ENCODE data around the gene ZNF540. TPM values are rescaled to one million over a fixed set of nuclear protein-coding genes. Genes with fewer than 3 reads are reported as not detected.
A peak's percentile ranks its signal among the peaks of the same experiment; 100 is the strongest.

ZNF540 gene
- total and polyA plus RNA-seq, 4 donors: 1.2 to 5.7 (median 2.9) TPM

DNA sequence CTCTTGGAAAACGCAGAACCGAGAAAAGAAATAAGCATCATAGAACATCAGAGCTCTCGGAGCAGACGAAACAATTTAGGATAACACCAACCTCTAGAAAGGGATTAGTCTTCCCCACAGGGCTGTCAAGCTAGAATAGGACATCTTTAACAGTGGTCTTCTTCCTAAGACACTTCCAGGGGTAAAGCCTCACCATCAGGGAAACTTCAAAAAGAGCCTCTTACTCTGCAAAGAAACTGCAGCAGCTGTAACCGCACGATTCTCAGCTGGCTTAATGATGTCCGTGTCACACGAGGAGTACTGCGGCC lies 726 bp upstream of the ZNF540 start:
- Histone ChIP-seq H3K27ac (ENCODE audit: low read depth in 1 of 2, low read length in 1 of 2) (peak overlapping the region; percentile 79 to 94), H3K27me3 (ENCODE audit: control insufficient read depth in 3 of 3, insufficient read depth in 3 of 3, low read length in 2 of 3) (no peaks in the 10 kb centered on the region), H3K9me3 (ENCODE audit: control insufficient read depth in 4 of 4, insufficient read depth in 3 of 4, low read length in 3 of 4) (peaks cover 0 to 13% (median 3%) of the 10 kb centered on the region in 4 donors), H3K36me3 (ENCODE audit: control insufficient read depth in 4 of 4, insufficient read depth in 4 of 4, low read length in 4 of 4) (peaks cover 4 to 8% (median 6%) of the 10 kb centered on the region in 4 donors), H3K9ac (ENCODE audit: insufficient read depth in 1 of 2, low read length in 2 of 2) (peak overlapping the region; percentile 95 to 99), H3K4me1 (ENCODE audit: control insufficient read depth in 5 of 5, insufficient read depth in 5 of 5, low read length in 5 of 5) (peaks cover 0 to 10% (median 2%) of the 10 kb centered on the region in 5 donors), H3K4me3 (peak overlapping the region; percentile 75)
- ATAC-seq (ENCODE audit: insufficient read depth, low FRiP score): no peak
- TF ChIP-seq, protein P1, sequence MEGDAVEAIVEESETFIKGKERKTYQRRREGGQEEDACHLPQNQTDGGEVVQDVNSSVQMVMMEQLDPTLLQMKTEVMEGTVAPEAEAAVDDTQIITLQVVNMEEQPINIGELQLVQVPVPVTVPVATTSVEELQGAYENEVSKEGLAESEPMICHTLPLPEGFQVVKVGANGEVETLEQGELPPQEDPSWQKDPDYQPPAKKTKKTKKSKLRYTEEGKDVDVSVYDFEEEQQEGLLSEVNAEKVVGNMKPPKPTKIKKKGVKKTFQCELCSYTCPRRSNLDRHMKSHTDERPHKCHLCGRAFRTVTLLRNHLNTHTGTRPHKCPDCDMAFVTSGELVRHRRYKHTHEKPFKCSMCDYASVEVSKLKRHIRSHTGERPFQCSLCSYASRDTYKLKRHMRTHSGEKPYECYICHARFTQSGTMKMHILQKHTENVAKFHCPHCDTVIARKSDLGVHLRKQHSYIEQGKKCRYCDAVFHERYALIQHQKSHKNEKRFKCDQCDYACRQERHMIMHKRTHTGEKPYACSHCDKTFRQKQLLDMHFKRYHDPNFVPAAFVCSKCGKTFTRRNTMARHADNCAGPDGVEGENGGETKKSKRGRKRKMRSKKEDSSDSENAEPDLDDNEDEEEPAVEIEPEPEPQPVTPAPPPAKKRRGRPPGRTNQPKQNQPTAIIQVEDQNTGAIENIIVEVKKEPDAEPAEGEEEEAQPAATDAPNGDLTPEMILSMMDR (IDR thresholded peaks at IDR 0.05; ENCODE audit: control extremely low read depth, extremely low read depth): no peak
- WGBS, 2 donors: 2 to 4% methylated on average over 9 of the region's 9 CpGs
- DNase-seq: no peak

DNA sequence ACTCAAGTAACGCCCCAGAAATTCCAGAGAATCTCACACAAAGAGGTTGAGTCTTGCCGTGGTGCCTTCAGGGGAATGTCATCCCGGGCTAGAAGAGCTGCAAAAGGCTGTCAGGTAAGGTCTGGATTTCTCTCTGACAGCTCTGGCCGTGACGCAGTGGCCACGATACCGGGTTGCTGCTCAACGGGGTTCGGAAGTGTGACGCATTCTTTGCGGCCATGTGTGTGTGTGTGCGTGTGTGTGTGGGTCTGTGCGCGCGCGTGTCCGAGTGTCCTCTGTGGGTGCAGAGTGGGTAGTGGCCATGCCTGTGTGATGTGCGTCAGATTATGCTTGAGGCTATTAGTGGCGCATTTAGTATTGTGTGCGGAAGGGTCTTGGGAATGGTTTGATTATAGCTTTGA lies 306 bp downstream of the ZNF540 start:
- H3K27me3 ChIP-seq (ENCODE audit: control insufficient read depth in 3 of 3, insufficient read depth in 3 of 3, low read length in 2 of 3): no peaks in the 10 kb centered on the region
- peak; percentile 54 for ATAC-seq (ENCODE audit: insufficient read depth, low FRiP score)
- DNase-seq: peak in 2 of 3 donors; percentile 77 to 79
- peak overlapping the region; percentile 79 to 94 for H3K27ac ChIP-seq (ENCODE audit: low read depth in 1 of 2, low read length in 1 of 2)
- H3K4me1 ChIP-seq (ENCODE audit: control insufficient read depth in 5 of 5, insufficient read depth in 5 of 5, low read length in 5 of 5): peaks cover 0 to 10% (median 2%) of the 10 kb centered on the region in 5 donors
- TF ChIP-seq, protein P1 (IDR thresholded peaks at IDR 0.05; ENCODE audit: control extremely low read depth, extremely low read depth): no peak
- 0 to 1% methylated on average over 20 of the region's 20 CpGs for WGBS, 2 donors
- H3K4me3 ChIP-seq: peak overlapping the region; percentile 75
- peaks cover 0 to 13% (median 3%) of the 10 kb centered on the region in 4 donors for H3K9me3 ChIP-seq (ENCODE audit: control insufficient read depth in 4 of 4, insufficient read depth in 3 of 4, low read length in 3 of 4)
- H3K9ac ChIP-seq (ENCODE audit: insufficient read depth in 1 of 2, low read length in 2 of 2): peak overlapping the region; percentile 95 to 98
- H3K36me3 ChIP-seq (ENCODE audit: control insufficient read depth in 4 of 4, insufficient read depth in 4 of 4, low read length in 4 of 4): peaks cover 5 to 10% (median 7%) of the 10 kb centered on the region in 4 donors

DNA sequence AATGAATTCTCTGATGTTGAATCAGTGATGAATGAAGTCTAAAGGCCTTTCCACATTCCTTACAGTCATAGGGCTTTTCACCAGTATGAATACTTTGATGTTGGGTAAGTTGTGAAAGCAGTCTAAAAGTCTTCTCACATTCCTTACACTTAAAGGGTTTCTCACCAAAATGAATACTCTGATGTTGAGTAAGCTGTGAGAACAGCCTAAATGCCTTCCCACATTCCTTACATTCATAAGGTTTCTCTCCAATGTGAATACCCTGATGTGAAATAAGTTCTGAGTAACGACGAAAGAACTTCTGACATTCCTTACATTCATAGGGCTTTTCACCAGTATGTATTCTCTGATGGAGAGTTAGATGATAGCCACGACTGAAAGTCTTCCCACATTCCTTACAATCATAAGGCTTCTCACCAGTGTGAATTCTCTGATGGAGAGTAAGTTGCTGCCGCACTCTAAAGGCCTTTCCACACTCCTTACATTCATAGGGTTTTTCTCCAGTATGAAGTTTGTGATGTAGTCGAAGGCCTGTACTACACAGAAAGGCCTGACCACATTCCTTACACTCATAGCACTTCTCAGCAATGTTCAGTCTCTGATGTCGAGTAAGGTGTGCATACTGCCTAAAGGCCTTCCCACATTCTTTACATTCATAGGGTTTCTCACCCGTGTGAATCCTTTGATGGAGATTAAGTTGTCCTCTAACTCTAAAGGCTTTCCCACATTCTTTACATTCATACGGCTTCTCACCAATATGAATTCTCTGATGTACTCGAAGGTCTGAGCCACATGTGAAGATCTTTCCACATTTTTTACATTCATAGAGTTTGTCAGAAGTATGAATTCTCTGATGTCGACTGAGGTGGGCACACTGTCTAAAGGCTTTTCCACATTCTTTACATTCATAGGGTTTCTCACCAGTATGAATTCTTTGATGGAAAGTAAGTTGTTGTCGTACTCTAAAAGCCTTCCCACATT lies 40.7 kb downstream of the ZNF540 start:
- no peaks in the 10 kb centered on the region for H3K27me3 ChIP-seq (ENCODE audit: control insufficient read depth in 3 of 3, insufficient read depth in 3 of 3, low read length in 2 of 3)
- H3K27ac ChIP-seq (ENCODE audit: low read depth in 1 of 2, low read length in 1 of 2): no peak overlapping the region
- H3K4me1 ChIP-seq (ENCODE audit: control insufficient read depth in 5 of 5, insufficient read depth in 5 of 5, low read length in 5 of 5): no peaks in the 10 kb centered on the region
- no peak overlapping the region for H3K9ac ChIP-seq (ENCODE audit: insufficient read depth in 1 of 2, low read length in 2 of 2)
- TF ChIP-seq, protein P1 (IDR thresholded peaks at IDR 0.05; ENCODE audit: control extremely low read depth, extremely low read depth): no peak
- 97 to 98% methylated on average over 11 of the region's 11 CpGs for WGBS, 2 donors
- DNase-seq (no peak), ATAC-seq (ENCODE audit: insufficient read depth, low FRiP score) (no peak)
- H3K36me3 ChIP-seq (ENCODE audit: control insufficient read depth in 4 of 4, insufficient read depth in 4 of 4, low read length in 4 of 4): peaks cover 3 to 50% (median 33%) of the 10 kb centered on the region in 4 donors
- peaks cover 18 to 59% (median 22%) of the 10 kb centered on the region in 4 donors for H3K9me3 ChIP-seq (ENCODE audit: control insufficient read depth in 4 of 4, insufficient read depth in 3 of 4, low read length in 3 of 4)
- H3K4me3 ChIP-seq: no peak overlapping the region

All from lung (tissue), 12 donors.